NCI-H128 (cell line): ENCODE measurements around the gene KRT81.
"Not testable (repeated sequence)": the region's sequence is repeated elsewhere in the genome, so short reads cannot be mapped to it uniquely, and the experiment has no call there.

ENCODE experiments used
- DNase-seq: peaks from one replicate; lab custom pipeline; 2025; ENCODE audit not compliant: unreplicated experiment; lab: John Stamatoyannopoulos, UW

The KRT81 gene

DNA sequence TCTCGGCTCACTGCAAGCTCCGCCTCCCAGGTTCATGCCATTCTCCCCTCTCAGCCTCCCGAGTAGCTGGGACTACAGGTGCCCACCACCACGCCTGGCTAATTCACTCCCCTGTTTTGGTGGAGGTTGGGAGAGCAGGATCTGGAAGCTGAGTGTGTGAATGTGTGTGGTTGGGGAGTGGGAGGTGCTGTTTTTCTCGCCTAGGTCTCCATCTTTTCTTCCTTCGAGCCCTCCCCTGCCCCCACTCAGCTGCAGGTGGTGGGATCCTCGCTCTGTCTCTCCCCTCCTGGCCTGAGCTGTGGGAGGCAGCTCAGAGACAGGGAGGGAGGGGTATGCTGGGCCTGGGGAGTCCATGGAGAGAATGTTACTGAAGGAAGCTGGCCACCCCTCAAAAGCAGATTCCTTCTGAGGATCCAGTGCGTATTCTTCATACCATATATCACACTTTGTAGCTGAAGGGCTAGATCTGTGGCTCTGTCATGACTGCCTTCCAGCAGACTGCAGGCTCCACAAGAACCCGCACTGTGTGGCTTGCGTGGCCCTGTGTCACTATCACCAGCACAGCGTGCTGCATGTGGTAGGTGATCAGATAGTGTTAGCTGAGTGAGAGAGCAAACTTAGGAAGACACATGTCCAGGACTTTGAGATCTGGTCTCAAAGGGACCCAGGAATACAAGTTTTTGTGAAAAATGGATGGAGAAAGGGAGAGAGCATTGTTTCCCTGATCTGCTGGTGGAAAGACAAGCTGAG is 27.1 kb upstream of the KRT81 start:
- no peak for DNase-seq

DNA sequence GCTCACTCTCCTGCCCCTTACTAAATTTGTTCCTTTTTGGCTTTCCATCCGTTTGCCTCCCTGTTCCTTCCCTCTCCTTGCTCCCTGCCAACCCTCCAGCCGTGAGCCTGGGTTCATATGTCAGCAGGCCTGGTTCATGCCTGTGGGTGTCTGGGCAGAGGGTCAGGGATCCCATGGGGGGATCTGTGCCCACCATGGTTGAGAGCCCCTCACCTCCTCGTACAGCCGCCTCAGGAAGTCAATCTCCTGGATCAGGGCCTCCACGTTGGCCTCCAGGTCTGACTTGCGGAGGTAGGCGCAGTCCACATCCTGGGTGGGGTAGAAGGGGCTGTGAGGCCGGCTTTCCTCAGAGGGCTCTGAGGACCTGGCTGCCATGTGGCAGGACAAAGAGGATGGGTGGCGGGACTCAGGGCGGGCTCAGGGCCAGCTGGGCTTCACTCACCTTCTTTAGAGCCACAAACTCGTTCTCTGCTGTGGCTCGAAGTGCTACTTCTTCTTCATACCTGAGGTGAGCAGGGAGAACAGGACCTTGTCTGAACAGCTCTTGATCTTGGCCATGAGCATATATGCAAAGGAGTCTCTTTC is 26.2 kb upstream of the KRT81 start:
- no peak for DNase-seq

DNA sequence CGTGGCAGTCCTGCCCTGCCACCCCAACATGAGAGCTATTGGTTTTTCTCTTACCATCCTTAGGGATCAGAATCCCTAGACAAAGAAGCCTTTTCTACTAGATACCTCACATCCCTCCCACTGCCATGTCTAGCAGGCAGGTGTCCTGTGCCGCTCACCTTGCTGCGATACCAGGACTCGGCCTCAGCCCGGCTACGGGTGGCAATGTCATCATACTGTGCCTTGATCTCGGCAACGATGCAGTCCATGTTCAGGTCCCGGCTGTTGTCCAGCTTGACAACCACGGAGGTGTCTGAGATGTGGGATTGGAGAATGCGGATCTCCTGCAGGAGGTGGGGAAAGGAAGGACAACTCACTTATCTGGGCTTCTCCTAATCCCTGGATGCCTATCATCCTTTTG is 25.4 kb upstream of the KRT81 start:
- DNase-seq, result no peak

DNA sequence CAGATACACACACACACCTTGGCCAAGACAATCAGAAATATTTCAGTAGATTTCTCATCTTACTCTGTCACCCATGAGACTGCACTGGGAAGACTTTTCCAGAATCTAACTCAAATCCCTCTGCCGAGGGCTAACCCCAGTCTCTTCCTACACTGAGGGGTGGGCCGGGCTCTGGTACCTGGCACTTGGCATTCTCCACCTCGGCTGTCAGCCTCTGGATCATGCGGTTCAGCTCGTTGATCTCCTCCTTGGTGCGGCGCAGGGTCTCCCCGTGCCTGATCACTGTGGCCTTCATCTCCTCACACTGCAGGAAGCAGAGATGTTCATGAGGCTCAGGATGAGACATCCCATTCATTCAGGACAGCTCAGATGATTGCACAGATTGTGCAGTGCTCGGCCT is 25.0 kb upstream of the KRT81 start:
- no peak for DNase-seq

DNA sequence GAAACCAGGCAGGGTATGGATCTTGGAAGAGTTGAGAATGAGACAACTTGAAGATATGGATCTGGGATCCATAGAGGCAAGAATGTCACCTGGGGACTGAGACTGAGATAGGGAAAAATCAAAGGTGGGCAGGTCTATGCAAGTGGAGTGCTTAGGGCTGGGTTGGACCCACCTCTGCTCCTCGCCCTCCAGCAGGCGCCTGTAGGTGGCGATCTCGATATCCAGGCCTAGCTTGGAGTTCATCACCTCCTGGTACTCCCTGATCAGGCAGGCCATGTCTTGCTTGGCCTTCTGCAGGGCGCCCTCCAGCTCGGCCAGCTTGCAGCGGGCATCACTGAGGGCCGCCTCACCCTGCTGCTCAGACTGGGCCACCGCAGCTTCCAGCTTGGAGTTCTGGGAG is 24.4 kb upstream of the KRT81 start:
- DNase-seq, result not testable (repeated sequence)

DNA sequence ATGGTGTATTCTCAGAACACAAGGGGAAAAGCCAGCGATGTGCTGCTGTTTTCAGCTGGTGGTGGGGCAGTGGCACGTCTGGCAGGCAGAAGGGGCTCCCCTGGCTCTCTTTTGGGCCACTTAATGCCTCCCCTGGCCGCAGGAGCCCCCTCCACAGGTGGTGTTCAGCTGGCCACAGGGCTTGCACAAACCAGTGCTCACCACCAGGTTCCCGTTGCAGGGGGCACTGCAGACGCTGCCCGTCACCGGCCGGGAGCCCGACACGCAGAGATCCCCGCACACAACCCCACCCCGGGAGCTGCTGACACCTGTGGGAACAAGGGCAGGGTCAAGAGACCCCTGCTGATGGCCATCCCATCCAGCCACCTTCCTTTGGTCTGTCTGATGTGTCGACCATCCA is 23.2 kb upstream of the KRT81 start:
- no peak for DNase-seq

DNA sequence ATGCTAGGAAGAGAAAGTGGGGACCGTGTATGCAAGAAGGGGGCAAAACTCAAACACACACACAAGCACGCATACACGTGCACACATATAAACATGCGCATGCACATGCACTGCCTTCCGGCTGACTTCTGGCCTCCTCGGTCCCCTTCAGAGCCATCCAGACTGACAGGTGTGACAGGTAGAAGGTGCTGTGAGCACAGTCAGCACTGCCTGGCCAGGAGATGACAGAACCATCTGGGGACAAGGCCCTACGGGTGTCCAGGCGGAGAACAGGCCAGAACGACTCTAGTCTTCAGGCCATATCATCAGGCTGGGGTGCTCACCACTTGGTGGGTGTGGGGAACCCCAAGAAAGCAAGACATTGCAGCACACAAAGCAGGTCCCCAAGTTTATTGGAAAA is 22.6 kb upstream of the KRT81 start:
- no peak for DNase-seq

DNA sequence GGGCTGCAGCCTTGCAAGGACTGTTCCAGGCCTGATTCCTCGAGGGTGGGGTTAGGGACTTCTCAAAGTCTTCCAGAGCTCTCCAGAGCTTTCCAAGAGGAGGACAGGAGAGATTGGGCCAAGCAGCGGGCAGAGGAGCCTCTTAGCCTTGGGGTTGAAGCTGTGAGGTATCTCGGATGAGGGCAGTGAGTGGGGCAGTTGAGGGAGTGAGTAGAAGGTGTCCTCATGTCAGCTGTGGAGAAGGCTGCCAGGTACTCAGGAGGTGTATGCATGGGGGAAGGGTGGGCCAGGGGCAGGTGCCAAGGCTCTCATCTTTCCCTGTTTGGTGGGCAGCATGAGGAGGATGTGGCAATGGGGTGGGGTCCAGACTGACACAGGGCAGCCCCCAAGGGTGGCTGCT is 22.1 kb upstream of the KRT81 start:
- DNase-seq, result no peak

DNA sequence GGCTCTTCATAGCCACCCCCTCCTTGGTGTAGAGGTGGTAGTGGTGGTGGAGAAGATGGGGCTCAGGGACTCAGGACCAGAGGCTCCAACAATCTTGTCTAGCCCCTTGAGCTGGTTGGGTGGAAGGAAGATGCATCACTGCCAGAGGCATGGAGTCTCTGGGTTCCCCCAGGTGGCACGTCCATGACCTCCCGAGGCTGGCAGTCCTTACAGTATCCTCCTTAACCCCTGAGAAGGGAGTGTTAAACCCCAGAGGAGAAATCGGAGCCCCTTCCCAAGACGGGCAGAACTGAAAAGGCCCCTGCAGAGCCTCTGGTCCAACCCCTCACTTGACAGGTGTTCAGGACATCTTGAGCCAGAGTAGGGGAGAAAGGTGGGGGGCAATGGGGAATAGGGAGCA is 20.8 kb upstream of the KRT81 start:
- DNase-seq, result no peak

DNA sequence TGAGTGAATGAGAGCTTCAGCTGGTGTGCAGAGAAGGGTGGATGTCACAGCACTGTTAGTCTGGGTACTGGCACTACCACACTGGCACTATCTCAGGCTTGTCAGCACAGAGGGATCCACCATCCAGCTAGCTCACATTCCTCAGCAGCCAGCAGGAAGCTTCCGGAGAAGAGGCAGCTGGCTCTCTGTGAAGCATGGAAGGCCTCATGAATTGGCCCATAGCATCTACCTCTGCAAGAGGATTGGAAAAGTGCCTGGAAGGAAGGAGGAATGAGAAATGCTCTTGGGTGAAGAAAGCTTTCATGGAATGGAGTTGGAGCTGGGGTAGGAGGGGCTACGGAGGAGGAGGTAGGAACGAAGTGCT is 19.9 kb upstream of the KRT81 start:
- DNase-seq, result no peak

DNA sequence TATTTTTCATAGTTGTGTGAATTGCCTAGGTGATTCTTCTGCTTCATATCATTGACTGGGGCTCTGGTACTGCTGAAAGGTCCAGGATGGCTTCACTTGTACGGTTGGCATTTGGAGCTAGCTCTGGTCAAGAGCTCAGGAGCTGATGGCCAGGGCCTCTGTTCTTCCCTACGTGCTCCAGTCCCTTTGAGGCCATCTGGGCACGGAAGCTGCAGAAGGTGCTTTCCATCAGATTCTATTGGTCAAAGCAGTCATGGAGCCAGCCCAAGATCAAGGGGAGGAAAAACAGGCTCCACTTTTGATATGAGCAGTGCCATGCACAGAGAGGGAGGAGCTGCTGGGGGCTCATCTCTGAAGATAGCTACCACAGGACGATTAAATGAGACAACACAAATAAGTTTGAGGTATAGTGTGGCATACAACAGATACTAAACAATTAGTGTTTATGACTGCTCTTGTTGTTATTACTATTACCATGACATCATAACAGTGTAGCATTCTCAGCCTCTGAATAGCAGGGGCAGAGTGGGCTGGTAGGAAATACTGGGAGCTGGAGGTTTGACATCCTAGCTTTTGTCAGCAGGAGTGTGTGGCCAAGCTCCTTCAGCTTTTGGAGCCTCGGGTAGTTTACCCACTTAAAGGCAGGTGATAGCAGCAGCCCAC is 19.4 kb upstream of the KRT81 start:
- no peak for DNase-seq

DNA sequence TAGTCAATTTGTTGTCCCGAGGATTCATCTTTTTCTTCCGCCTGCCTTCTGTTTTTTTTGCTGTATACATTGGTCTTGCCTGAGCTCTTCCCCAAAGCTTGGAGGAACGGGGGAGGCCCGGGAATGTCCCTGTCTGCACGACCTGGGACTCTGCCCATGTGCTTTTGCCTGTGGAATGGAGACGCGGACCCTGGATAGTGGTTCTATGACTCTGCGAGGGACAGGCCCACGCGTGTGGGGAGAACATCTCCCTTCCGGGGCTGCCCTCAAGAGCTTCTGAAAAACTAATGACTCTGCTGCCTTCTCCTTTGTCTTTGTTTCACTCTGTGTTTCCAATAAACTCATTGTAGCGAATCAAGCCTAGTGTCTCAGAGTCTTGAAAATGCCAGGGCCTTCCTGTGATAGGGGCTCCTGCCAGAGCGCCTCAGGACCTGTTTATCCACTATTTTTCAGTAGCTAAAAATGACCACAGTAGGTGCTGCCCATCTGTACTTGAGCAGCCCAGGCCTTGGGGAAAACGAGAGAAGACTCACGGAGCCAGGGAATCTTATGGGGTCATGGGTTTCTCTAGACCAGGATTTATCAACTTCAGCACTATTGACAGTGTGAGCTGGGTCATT is 17.6 kb upstream of the KRT81 start:
- no peak for DNase-seq

DNA sequence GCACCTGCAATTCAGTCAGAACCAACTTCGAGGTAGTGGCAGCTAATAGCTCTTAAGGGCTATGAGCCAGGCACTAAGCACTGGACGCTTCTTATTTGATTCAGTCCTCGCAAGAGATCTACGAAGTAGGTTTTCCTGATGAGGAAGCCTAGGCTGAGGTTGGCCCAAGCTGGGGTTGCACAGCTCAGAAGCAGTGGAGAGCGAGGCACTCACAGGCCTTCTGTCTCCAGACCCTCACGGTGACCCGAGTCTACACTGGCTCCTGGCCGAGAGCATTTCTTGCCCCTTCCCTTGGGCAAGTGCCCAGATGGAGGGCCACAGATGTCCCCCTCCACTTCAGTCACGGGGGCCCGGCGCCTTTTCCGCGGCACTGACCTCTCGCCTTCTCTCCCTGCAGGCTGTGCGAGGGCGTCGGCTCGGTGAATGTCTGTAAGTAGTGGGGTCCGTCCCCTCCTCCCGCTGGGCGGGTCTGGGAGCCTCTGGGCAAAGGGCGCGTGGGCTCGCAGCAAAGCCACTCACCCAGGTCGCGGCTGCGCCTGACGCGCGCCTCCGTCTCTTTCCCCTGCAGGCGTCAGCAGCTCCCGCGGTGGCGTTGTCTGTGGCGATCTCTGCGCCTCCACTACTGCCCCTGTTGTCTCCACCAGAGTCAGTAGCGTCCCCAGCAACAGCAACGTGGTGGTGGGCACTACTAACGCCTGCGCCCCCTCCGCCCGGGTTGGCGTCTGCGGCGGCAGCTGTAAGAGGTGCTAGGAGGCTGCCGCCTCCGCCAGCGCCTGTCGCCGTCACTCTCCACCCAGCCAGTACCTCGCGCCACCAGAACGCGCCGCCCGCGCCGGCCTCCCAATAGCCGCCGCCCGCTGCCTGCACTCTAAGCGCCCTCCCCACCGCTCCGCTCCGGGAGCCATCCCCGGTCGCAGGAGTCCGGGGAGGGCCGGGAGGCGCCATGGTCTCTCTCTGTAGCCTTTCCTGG is 16.8 kb upstream of the KRT81 start:
- no peak for DNase-seq

DNA sequence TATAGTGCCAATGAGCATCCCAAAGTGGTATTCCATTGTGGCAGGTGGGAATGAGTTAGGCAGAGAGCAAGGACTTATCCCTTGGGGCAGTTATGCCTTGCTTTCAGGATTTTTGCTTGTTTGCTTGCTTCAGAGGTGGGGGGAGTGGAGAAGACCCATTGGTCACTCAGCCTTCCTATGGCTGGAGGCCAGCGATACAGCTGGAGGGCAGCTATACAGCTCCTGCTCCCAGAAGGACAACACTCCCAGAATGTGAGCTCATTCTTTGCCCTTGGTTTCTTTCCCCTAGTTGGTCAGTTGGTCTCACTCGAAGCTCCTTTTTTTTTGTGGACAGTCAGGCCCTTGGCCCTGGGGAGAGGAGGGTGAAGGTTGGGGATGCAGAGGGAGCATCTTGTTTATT is 15.4 kb upstream of the KRT81 start:
- DNase-seq, result no peak

DNA sequence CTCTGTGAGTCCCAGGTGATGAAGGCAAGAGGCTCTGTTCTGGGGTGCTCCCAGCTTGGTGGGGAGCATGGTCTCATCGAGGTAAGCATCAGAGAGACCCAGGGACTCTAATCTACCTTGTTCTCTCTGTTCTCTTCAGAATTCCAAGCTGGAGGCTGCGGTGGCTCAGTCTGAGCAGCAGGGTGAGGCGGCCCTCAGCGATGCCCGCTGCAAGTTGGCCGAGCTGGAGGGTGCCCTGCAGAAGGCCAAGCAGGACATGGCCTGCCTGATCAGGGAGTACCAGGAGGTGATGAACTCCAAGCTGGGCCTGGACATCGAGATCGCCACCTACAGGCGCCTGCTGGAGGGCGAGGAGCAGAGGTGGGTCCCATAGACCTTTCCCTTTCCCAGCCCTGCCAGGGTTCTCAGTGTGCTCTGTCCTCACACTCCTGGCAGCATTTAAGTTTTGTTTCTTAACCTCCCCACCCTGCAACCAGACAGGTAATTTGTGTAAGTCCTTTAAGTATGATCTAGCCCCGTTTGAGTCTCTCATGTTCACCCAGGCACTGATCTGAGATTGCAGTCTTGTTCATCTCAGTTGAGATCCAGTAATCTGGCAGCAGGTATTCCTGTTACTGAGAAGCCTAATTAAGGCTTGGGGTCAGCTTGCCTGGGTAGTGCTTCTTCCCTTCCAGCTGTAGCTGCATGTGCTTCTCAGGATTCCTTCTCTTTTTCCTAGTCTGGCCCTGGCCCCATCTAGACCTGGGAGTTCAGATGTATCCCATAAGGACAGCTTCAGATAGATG is 14.8 kb upstream of the KRT81 start:
- no peak for DNase-seq

DNA sequence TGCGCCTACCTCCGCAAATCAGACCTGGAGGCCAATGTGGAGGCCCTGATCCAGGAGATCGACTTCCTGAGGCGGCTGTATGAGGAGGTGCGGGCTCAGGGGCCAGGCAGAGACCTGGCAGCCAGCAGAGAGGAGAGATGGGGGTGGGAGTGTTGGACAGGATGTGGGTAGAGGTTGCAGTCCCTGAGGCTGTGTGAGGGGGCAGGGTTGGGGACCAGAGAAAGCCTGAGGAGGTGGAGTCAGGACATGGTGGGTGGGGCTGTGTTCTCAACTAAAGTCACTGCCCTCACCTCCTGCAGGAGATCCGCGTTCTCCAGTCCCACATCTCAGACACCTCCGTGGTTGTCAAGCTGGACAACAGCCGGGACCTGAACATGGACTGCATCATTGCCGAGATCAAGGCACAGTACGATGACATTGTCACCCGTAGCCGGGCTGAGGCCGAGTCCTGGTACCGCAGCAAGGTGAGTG is 13.6 kb upstream of the KRT81 start:
- not testable (repeated sequence) for DNase-seq

DNA sequence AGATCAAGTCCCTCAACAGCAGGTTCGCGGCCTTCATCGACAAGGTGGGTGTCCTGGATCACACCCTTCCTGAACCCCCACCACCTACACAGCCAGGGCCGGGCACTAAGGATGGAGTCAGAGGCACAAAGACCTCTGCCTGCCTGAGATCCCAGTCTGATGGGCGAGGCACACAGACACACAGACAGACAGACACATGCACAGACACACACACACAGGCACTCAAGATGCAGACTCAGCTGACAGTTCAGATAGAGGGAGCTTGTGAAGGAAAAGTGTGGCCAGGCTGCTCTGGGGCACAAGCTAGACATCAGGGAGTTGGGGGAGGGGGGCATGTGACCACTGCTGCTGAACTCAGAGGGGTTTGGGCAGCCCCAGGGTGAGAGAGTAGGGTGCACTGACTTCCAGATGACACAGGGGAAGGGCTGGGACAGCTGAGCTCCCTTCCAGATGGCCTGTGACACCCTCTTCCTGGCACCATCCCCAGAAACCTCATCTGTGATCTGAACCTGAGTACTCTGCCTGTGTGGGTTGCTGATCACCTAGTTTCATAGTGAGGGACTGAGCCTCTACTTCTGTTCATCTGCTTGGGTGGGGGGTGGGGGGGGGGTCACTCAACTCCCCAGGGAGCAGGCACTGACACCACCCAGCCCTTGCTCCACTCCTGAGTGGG is 11.0 kb upstream of the KRT81 start:
- DNase-seq, result not testable (repeated sequence)

DNA sequence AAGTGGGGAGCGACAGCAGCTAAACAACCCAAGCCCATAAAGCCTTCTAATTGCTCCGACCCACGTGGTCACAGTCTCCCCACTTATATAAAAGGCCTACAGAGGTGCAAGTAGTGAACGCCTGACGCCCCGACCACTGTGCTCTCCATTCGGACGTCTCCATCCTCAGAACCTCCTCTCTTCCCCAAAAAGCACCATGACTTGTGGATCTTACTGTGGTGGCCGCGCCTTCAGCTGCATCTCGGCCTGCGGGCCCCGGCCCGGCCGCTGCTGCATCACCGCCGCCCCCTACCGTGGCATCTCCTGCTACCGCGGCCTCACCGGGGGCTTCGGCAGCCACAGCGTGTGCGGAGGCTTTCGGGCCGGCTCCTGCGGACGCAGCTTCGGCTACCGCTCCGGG is 10.4 kb upstream of the KRT81 start:
- DNase-seq, result not testable (repeated sequence)
